ENCODE data around the gene RNU7-1.

The RNU7-1 gene

GRCh38 chr12:6956021-6956727, 12.6 kb downstream of the RNU7-1 start:
- peak overlapping the region; percentile 7; the same call in 1 of the 2 replicates for H3K4me3 ChIP-seq (replicated peaks; ENCODE audit: insufficient read depth, low read length)
- H3K27ac ChIP-seq (replicated peaks): peak overlapping the region; percentile 99
- no peaks in the 10 kb centered on the region for H3K27me3 ChIP-seq (ENCODE audit: insufficient read depth, poor library complexity, severe bottlenecking)
- peak; percentile 47 for TF ChIP-seq POLR2AphosphoS5 (IDR thresholded peaks at IDR 0.05; ENCODE audit: low read depth)
- TF ChIP-seq SPI1 (IDR thresholded peaks at IDR 0.05; ENCODE audit: borderline replicate concordance, low read depth): no peak
- TF ChIP-seq GABPA (IDR thresholded peaks at IDR 0.05; ENCODE audit: low read depth): no peak
- no peak for DNase-seq (ENCODE audit: low read depth in 1 of 2, low spot score in 1 of 2)

- H3K4me3 ChIP-seq (replicated peaks; ENCODE audit: insufficient read depth, low read length): peak overlapping the region; percentile 14; the same call in 1 of the 2 replicates
- no peak; the same call in 1 of the 2 replicates for TF ChIP-seq POLR2AphosphoS5 (IDR thresholded peaks at IDR 0.05; ENCODE audit: low read depth)
- TF ChIP-seq CTCF (IDR thresholded peaks at IDR 0.05; ENCODE audit: insufficient read depth, low read length): no peak
- H3K27me3 ChIP-seq (ENCODE audit: insufficient read depth, poor library complexity, severe bottlenecking): no peaks in the 10 kb centered on the region
- DNase-seq (ENCODE audit: low read depth in 1 of 2, low spot score in 1 of 2): no peak
- peak overlapping the region; percentile 99 for H3K27ac ChIP-seq (replicated peaks)
Observed at GRCh38 chr12:6957151-6957701, 13.6 kb downstream of the RNU7-1 start.

- DNase-seq (ENCODE audit: low read depth in 1 of 2, low spot score in 1 of 2): no peak
- Histone ChIP-seq H3K27ac (replicated peaks) (peak overlapping the region; percentile 99), H3K4me3 (replicated peaks; ENCODE audit: insufficient read depth, low read length) (peak overlapping the region; percentile 14)
Observed at GRCh38 chr12:6957741-6958608, 14.4 kb downstream of the RNU7-1 start.

More at GRCh38 chr12:6957741-6958608, 14.4 kb downstream of the RNU7-1 start:
- no peaks in the 10 kb centered on the region for H3K27me3 ChIP-seq (ENCODE audit: insufficient read depth, poor library complexity, severe bottlenecking)
- TF ChIP-seq REST (IDR thresholded peaks at IDR 0.05; ENCODE audit: insufficient replicate concordance, low read depth) (no peak), POLR2AphosphoS5 (IDR thresholded peaks at IDR 0.05; ENCODE audit: low read depth) (no peak), CTCF (IDR thresholded peaks at IDR 0.05; ENCODE audit: insufficient read depth, low read length) (no peak), SPI1 (IDR thresholded peaks at IDR 0.05; ENCODE audit: borderline replicate concordance, low read depth) (no peak)

Measured in HL-60 (cell line).